Measurements from ENCODE around the gene MBLAC1. TPM values are rescaled to one million over a fixed set of nuclear protein-coding genes. Genes with fewer than 3 reads are reported as not detected.

The MBLAC1 gene
- total RNA-seq, 4 donors from 2014 or later: 3.1 to 8.8 (median 5.0) TPM

DNA sequence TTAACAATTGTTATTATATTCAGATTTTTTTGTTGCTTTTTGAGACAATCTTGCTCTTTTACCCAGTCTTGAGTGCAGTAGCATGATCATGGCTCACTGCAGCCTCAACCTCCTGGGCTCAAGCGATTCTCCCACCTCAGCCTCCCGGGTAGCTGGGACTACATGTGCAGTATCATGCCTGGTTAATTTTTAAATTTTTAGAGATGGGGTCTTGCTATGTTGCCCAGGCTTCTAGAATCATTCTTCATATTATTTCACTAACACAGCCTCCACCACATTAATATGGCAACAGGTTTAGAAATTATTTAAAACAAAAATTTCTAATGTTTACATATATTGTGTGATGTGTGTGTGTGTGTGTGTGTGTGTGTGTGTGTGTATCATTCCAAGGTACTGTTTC lies 20.5 kb downstream of the MBLAC1 start:
- intact Hi-C loops (cut with DNase I): no loop called here
- Histone ChIP-seq H3K4me3 (no peak overlapping the region), H3K9me3 (no peaks in the 10 kb centered on the region), H3K27ac (replicated peaks in 1 of 4) (no peak overlapping the region), H3K4me1 (peaks cover 10 to 25% (median 21%) of the 10 kb centered on the region in 4 donors), H3K36me3 (peaks cover 0 to 14% (median 0%) of the 10 kb centered on the region in 4 donors), H3K27me3 (no peaks in the 10 kb centered on the region)
- WGBS: 100% methylated on average over 2 of the region's 2 CpGs
- DNase-seq (ENCODE audit: extremely low spot score): no peak
- TF ChIP-seq EP300 (IDR thresholded peaks at IDR 0.05) (no peak), POLR2AphosphoS5 (IDR thresholded peaks at IDR 0.05) (no peak), POLR2A (IDR thresholded peaks at IDR 0.05; ENCODE audit: low read depth) (no peak)
- TF ChIP-seq, protein P1, sequence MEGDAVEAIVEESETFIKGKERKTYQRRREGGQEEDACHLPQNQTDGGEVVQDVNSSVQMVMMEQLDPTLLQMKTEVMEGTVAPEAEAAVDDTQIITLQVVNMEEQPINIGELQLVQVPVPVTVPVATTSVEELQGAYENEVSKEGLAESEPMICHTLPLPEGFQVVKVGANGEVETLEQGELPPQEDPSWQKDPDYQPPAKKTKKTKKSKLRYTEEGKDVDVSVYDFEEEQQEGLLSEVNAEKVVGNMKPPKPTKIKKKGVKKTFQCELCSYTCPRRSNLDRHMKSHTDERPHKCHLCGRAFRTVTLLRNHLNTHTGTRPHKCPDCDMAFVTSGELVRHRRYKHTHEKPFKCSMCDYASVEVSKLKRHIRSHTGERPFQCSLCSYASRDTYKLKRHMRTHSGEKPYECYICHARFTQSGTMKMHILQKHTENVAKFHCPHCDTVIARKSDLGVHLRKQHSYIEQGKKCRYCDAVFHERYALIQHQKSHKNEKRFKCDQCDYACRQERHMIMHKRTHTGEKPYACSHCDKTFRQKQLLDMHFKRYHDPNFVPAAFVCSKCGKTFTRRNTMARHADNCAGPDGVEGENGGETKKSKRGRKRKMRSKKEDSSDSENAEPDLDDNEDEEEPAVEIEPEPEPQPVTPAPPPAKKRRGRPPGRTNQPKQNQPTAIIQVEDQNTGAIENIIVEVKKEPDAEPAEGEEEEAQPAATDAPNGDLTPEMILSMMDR (IDR thresholded peaks at IDR 0.05): no peak

DNA sequence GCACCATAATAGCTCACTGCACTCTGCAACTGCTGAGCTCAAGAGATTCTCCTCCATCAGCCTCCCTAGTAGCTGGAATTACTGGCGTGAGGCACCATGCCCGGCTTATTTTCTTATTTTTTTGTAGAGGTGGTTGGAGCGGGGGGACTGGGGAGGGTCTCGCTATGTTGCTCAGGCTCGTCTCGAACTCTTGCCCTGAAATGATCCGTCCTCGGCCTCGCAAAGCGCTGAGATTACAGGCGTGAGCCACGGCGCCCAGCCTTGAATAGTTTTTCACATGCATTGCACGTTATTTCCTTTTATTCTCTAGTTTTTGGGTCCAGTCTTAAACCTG lies 21.4 kb downstream of the MBLAC1 start:
- intact Hi-C loops (cut with DNase I): loop anchor here (1.0 kb wide), 1 partner anchor 21 kb away; no protein-coding TSS in a partner anchor
- no peak for DNase-seq (ENCODE audit: extremely low spot score)
- H3K27me3 ChIP-seq: no peaks in the 10 kb centered on the region
- no peak for TF ChIP-seq POLR2A (IDR thresholded peaks at IDR 0.05; ENCODE audit: low read depth)
- TF ChIP-seq POLR2AphosphoS5 (IDR thresholded peaks at IDR 0.05): no peak
- TF ChIP-seq EP300 (IDR thresholded peaks at IDR 0.05): no peak
- TF ChIP-seq, protein P1 (IDR thresholded peaks at IDR 0.05): no peak
- H3K4me3 ChIP-seq: peak overlapping the region; percentile 81 to 99 (median 90)
- H3K36me3 ChIP-seq: peaks cover 0 to 23% (median 2%) of the 10 kb centered on the region in 4 donors
- peak overlapping the region; percentile 77 to 94 (median 90) for H3K27ac ChIP-seq (replicated peaks in 1 of 4)
- H3K9me3 ChIP-seq: no peaks in the 10 kb centered on the region
- 11% methylated on average over 14 of the region's 14 CpGs for WGBS
- H3K4me1 ChIP-seq: peaks cover 10 to 28% (median 22%) of the 10 kb centered on the region in 4 donors

DNA sequence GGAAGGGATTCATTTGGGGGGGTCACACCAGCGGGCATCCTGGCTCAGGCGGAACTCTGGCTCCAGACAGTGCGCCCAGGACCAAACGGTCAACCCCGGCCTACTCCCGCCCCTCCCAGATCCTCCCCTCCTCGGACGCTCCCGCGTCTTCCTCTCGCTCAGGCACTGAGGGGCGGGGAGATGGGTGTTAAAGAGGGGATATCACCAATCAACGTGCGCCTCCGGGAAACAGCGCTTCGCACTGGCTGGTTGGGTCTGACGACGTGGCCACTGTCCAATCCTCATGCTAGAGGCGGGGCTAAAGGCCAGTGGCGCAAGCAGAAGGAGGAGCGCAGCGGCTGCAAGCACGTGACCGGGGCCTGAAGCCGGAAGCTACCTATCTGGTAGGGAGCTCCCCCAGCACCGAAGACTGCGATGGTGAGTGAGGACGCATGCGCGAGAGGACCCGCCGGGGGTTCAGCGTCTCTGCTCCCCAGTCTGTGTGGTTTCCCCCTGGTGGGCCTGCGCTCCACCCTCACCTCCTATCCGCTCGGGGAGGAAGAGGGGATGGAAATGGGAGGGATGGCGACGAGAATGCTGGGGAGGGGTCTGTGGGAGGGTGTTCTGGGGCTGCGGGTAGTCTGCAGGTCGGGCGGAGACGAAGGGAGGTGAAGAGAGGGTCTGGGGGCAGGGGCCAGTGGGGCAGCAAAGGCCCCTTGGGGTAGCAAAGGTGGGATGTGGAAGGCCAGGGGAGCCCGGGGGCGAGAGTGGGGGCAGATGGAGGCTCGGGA lies 22.0 kb downstream of the MBLAC1 start, which contains the start of gene LAMTOR4:
Gene LAMTOR4, plus strand, starts transcription at position 360 of the 770 bp plus-strand sequence. Its CDS starts 55 bp downstream, at position 415.
- intact Hi-C loops (cut with DNase I): loop anchor here (1.0 kb wide), 1 partner anchor 21 kb away; no protein-coding TSS in a partner anchor
- H3K27ac ChIP-seq (replicated peaks in 1 of 4): peak within 1 kb of the TSS; percentile 87 to 94 (median 92)
- peak; percentile 90 to 97 for TF ChIP-seq POLR2AphosphoS5 (IDR thresholded peaks at IDR 0.05)
- TF ChIP-seq, protein P1 (IDR thresholded peaks at IDR 0.05): peak in 1 of 3 experiments; percentile 25
- TF ChIP-seq POLR2A (IDR thresholded peaks at IDR 0.05; ENCODE audit: low read depth): no peak
- TF ChIP-seq EP300 (IDR thresholded peaks at IDR 0.05): no peak
- H3K4me3 ChIP-seq: peak within 1 kb of the TSS; percentile 81 to 99 (median 90)
- peaks cover 10 to 34% (median 25%) of the 10 kb centered on the region in 4 donors for H3K4me1 ChIP-seq
- no peaks in the 10 kb centered on the region for H3K9me3 ChIP-seq
- DNase-seq (ENCODE audit: extremely low spot score): peak; percentile 99
- WGBS: under 1% methylated on average over 33 of the region's 46 CpGs
- H3K36me3 ChIP-seq: peaks cover 5 to 29% (median 7%) of the 10 kb centered on the region in 4 donors
- H3K27me3 ChIP-seq: no peaks in the 10 kb centered on the region

DNA sequence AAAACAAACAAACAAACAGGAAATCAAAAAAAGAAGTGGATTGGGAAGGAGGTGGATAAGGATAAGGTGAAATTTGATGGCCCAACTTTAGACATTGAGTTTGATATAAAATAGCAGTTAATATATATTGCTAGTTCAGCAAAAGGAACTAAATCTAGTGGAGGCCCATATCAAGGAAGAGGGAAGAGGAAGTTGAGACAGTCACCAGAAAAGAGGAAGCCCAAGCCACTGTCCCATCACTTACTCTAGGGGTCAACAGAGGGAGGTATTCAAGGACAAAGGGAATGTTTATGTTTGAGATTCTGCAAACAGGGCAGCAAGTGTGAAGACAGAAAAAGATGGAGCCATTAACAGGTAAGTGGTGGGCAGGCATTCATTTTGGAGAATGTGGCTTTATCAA lies 25.6 kb downstream of the MBLAC1 start:
- peaks cover 16 to 62% (median 35%) of the 10 kb centered on the region in 4 donors for H3K4me1 ChIP-seq
- no peak for TF ChIP-seq EP300 (IDR thresholded peaks at IDR 0.05)
- TF ChIP-seq, protein P1 (IDR thresholded peaks at IDR 0.05): no peak
- no peak for TF ChIP-seq POLR2A (IDR thresholded peaks at IDR 0.05; ENCODE audit: low read depth)
- no peak for TF ChIP-seq POLR2AphosphoS5 (IDR thresholded peaks at IDR 0.05)

More for the DNA sequence above, 25.6 kb downstream of the MBLAC1 start:
- H3K27ac ChIP-seq (replicated peaks in 1 of 4): no peak overlapping the region
- peaks cover 19 to 61% (median 40%) of the 10 kb centered on the region in 4 donors for H3K36me3 ChIP-seq
- no peaks in the 10 kb centered on the region for H3K9me3 ChIP-seq
- intact Hi-C loops (cut with DNase I): no loop called here
- no peak for DNase-seq (ENCODE audit: extremely low spot score)
- no peak overlapping the region for H3K4me3 ChIP-seq
- H3K27me3 ChIP-seq: no peaks in the 10 kb centered on the region
